SH-SY5Y (cell line): ENCODE results near the gene ITGB4.

ENCODE experiments used
- GATA2 ChIP-seq: IDR thresholded peaks from 2 replicates; pipeline ENCODE4 v1.6.1; 2011; ENCODE audit warnings: mild to moderate bottlenecking, low read depth, low read length
- GATA3 ChIP-seq: IDR thresholded peaks from 2 replicates; pipeline ENCODE4 v1.6.1; 2011; ENCODE audit warnings: low read depth, mild to moderate bottlenecking, low read length, moderate library complexity

DNA sequence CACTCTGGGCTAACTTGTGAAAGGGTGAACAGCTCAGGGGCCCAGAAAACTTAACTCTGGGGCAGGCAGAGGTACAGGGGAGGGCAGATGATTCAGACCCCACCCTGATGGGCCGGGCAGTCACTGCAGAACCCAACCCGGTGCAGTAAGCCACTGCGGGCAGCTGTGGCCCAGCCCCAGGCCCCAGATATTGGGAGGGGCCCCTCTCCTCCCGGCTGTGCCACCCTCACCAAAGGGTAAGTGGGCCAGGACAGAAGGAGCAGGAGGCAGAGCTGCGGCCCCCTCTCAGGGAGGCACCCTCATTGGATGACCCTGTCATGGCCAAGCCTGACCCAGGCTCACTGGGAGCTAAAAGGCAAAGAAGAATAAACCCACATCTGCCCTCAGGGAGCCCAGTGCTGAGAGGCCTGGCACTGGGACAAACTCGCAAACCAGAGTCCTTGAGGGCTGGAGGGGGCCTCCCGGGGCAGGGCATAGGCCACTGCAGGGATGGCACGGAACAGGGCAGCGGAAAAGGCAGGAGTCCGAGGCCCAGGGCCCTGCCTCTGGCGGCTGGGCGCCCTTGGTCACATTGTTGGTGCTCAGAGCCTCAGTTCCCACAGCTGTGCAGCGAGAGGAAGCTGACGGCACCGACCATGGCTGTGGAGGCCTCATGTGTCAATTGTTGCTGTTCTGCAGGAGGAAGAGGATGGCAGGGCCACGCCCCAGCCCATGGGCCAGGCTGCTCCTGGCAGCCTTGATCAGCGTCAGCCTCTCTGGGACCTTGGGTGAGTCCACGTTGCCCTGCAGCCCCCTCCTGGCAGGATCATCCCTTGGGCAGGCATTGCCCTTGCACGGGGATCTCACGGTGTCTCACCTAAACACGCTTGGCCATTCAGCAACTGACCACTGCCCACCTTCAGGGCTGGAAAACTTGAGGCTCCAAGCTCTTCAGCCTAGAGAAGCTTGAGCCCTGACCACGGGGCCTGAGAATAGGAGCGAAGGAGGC is 3.1 kb downstream of the ITGB4 start:
- no peak for TF ChIP-seq GATA2
- no peak for TF ChIP-seq GATA3
